Measurements from ENCODE around the gene HDAC5. TPM values are rescaled to one million over a fixed set of nuclear protein-coding genes. Genes with fewer than 3 reads are reported as not detected.
A peak's percentile ranks its signal among the peaks of the same experiment; 100 is the strongest.

The HDAC5 gene
- total RNA-seq, 1 donor from 2014 or later: 43.3 TPM

DNA sequence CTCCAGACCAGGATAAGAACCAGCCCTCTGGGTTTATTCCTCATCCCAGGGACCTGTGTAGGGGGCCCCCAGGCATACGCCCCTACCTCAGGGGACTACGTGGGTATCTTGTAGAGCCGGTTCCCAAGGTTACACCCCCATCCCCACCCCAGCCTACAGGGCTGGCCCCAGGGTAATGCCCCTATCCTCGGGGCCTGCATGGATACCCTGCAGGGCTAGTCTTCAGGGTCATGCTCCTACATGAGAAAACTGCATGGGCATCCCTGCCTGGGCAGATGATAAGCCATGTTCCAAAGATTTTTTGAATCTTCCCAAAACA, 14.2 kb downstream of the HDAC5 start:
- no peak overlapping the region for H3K4me3 Mint-ChIP-seq
- no peaks in the 10 kb centered on the region for H3K36me3 Mint-ChIP-seq
- no peak overlapping the region for H3K27ac Mint-ChIP-seq
- no peak for DNase-seq (ENCODE audit: extremely low spot score, unreplicated experiment)
- TF ChIP-seq CTCF (conservative IDR thresholded peaks at IDR 0.05): no peak
- H3K27me3 Mint-ChIP-seq: no peaks in the 10 kb centered on the region
- H3K9me3 Mint-ChIP-seq: no peaks in the 10 kb centered on the region
- peaks cover 9% of the 10 kb centered on the region for H3K4me1 Mint-ChIP-seq (ENCODE audit: unreplicated experiment)

- TF ChIP-seq CTCF (conservative IDR thresholded peaks at IDR 0.05): no peak
- peaks cover 9% of the 10 kb centered on the region for H3K4me1 Mint-ChIP-seq (ENCODE audit: unreplicated experiment)
- no peaks in the 10 kb centered on the region for H3K27me3 Mint-ChIP-seq
- H3K27ac Mint-ChIP-seq: peak overlapping the region; percentile 87
- no peak for DNase-seq (ENCODE audit: extremely low spot score, unreplicated experiment)
- H3K4me3 Mint-ChIP-seq: peak overlapping the region; percentile 47
- H3K36me3 Mint-ChIP-seq: no peaks in the 10 kb centered on the region
- no peaks in the 10 kb centered on the region for H3K9me3 Mint-ChIP-seq
These were observed 14.8 kb downstream of the HDAC5 start for GRCh38 chr17:44108440-44109311.

DNA sequence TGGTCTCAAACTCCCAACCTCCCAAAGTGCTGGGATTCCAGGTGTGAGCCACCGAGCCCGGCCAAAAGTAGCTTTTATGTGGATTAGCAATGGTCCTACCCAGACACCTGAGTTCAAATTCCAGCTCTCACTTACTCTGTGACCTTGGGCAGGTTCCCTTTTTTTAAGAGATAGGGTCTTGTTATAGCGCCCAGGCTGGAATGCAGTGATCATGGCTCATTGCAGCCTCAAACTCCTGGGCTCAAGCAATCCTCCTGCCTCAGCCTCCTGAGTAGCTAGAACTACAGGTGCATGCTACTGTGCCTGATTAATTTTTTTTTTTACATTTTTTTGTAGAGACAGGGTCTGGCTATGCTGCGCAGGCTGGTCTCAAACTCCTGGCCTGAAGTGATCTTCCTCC, 16.6 kb downstream of the HDAC5 start:
- Mint-ChIP-seq H3K27ac (no peak overlapping the region), H3K4me1 (ENCODE audit: unreplicated experiment) (peaks cover 15% of the 10 kb centered on the region), H3K9me3 (no peaks in the 10 kb centered on the region), H3K36me3 (peaks cover 6% of the 10 kb centered on the region), H3K4me3 (no peak overlapping the region), H3K27me3 (no peaks in the 10 kb centered on the region)
- no peak for DNase-seq (ENCODE audit: extremely low spot score, unreplicated experiment)
- TF ChIP-seq CTCF (conservative IDR thresholded peaks at IDR 0.05): no peak

- no peak for DNase-seq (ENCODE audit: extremely low spot score, unreplicated experiment)
- H3K27me3 Mint-ChIP-seq: no peaks in the 10 kb centered on the region
- TF ChIP-seq CTCF (conservative IDR thresholded peaks at IDR 0.05): no peak
- H3K9me3 Mint-ChIP-seq: no peaks in the 10 kb centered on the region
- no peak overlapping the region for H3K27ac Mint-ChIP-seq
- H3K36me3 Mint-ChIP-seq: peaks cover 6% of the 10 kb centered on the region
- peaks cover 15% of the 10 kb centered on the region for H3K4me1 Mint-ChIP-seq (ENCODE audit: unreplicated experiment)
- H3K4me3 Mint-ChIP-seq: no peak overlapping the region
These were observed 17.5 kb downstream of the HDAC5 start for GRCh38 chr17:44105941-44106340.

GRCh38 chr17:44105483-44105882, 18.0 kb downstream of the HDAC5 start:
- Mint-ChIP-seq H3K36me3 (peaks cover 6% of the 10 kb centered on the region), H3K27ac (no peak overlapping the region), H3K9me3 (no peaks in the 10 kb centered on the region), H3K4me3 (no peak overlapping the region), H3K27me3 (no peaks in the 10 kb centered on the region), H3K4me1 (ENCODE audit: unreplicated experiment) (peaks cover 15% of the 10 kb centered on the region)
- TF ChIP-seq CTCF (conservative IDR thresholded peaks at IDR 0.05): no peak
- no peak for DNase-seq (ENCODE audit: extremely low spot score, unreplicated experiment)
